GM12891 (cell line): ENCODE measurements around the gene SDK1.

Experiments used
- DNase-seq: peaks from one replicate; pipeline ENCODE4 v3.0.0; 2011; ENCODE audit warnings: low spot score; ENCODE audit not compliant: insufficient read length
- FAIRE-seq: peaks from 2 replicates; lab custom pipeline; 2011; peaks lifted over from hg19 to GRCh38; lab: Jason Lieb, UNC
- PAX5 ChIP-seq: IDR thresholded peaks from 2 replicates; pipeline ENCODE4 v1.6.1; 2011; ENCODE audit warnings: low read length, moderate library complexity, mild to moderate bottlenecking; ENCODE audit not compliant: insufficient read depth, severe bottlenecking
- POLR2A ChIP-seq: IDR thresholded peaks from 2 replicates; pipeline ENCODE4 v1.6.1; 2011; ENCODE audit warnings: low read depth, low read length, control low read depth
- POLR2AphosphoS5 ChIP-seq: IDR thresholded peaks from 2 replicates; pipeline ENCODE4 v1.6.1; 2011; ENCODE audit warnings: low read depth, low read length, control low read depth
- POU2F2 ChIP-seq: IDR thresholded peaks from 2 replicates; pipeline ENCODE4 v1.6.1; 2011; ENCODE audit warnings: low read depth, mild to moderate bottlenecking, control low read depth, low read length, moderate library complexity
- SPI1 ChIP-seq: IDR thresholded peaks from 2 replicates; pipeline ENCODE4 v1.6.1; 2011; ENCODE audit warnings: low read depth, low read length, control low read depth
- TAF1 ChIP-seq: IDR thresholded peaks from 2 replicates; pipeline ENCODE4 v1.6.1; 2011; ENCODE audit warnings: low read depth, low read length, control low read depth

The SDK1 gene

DNA sequence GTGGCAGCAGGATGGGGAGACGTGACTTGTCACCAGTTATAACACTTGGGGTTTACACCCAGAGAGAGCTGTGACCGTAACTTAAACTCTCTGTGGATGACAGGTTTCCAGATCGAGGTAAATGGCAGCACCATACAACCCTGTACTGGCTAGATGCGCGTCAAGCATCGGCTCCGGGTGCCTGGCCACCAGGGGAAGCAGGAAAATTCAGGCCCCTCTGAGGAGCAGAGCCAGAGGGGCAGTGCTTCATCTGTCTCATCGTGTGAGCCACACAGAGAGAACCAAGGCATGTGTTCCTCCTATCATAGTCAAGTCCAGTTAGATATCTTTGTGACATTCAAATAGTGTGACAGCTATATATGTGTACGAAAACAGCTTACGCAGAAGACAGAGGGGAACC is 728.9 kb downstream of the SDK1 start:
- FAIRE-seq = no peak
- DNase-seq = no peak
- TF ChIP-seq TAF1 (no peak), POU2F2 (no peak), SPI1 (no peak), POLR2AphosphoS5 (no peak), POLR2A (no peak), PAX5 (no peak)

DNA sequence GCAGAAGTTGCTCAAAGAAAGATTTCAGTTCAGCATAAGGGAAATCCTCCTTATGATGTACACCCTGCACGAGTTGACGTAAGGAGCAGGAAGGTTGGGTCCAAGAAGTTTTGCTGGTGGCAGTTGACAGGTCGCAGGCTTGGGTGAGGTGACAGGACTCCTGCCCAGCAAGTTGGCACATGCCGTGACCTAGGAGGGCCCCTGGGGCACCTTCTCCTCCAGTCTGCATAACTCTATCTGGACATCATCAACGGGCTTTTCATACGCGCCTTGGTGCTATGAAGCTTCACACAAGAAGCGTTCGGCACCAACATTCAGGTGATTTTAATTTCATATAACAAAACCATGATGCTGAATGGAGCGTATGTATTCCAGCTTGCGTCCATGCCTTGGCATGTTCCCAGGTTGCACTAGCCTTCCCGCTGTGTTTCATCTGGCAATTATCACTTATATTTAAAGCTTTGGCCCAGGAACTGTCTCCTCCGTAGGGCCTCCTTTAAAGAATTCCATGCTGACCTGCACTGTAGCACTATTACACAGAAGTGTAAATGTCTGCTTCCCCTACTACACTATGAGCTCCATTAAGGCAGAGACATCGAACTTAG is 729.4 kb downstream of the SDK1 start:
- TF ChIP-seq TAF1 (no peak), SPI1 (no peak), POLR2AphosphoS5 (no peak), PAX5 (no peak), POLR2A (no peak), POU2F2 (no peak)
- DNase-seq (no peak), FAIRE-seq (no peak)

DNA sequence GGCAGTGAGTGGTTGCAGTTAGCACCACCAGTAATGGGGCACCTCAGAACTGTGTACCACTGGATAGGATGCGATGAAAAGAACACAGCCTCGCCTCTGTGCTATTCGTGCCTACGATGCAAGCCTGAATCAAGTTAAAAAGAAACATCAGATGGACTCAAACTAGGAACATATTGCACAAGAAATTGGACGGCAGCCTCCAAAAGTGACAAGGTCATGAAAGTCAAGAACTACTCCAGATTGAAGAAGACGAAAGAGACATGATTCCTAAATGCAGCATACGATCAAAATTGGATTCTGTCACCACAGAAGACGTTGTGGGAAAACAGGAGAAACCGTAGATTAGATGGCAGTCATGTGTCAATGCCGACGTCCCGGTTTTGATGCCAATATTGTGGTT is 732.9 kb downstream of the SDK1 start:
- no peak for FAIRE-seq
- TF ChIP-seq TAF1 = no peak
- no peak for TF ChIP-seq POLR2AphosphoS5
- TF ChIP-seq PAX5 = no peak
- TF ChIP-seq POU2F2 = no peak
- TF ChIP-seq POLR2A = no peak
- TF ChIP-seq SPI1 = no peak

DNA sequence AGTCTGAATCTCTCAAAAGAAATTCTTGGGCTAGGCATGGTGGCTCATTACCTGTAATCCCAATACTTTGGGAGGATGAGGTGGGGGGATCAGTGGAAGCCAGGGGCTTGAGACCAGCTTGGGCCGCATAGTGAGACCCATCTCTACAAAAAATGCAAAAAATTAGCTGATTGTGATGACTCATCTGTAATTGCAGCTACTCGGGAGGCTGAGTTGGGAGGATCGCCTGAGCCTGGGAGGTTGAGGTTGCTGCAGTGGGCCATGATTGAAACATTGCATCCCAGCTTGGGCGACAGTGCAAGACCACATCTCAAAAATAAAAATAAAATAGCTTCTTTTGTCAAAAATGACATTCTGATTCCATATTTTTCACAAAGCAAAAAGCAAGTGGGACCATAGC is 736.3 kb downstream of the SDK1 start:
- DNase-seq = no peak
- no peak for TF ChIP-seq TAF1
- TF ChIP-seq PAX5 = no peak
- FAIRE-seq = no peak

More for the DNA sequence above, 732.9 kb downstream of the SDK1 start:
- no peak for DNase-seq

DNA sequence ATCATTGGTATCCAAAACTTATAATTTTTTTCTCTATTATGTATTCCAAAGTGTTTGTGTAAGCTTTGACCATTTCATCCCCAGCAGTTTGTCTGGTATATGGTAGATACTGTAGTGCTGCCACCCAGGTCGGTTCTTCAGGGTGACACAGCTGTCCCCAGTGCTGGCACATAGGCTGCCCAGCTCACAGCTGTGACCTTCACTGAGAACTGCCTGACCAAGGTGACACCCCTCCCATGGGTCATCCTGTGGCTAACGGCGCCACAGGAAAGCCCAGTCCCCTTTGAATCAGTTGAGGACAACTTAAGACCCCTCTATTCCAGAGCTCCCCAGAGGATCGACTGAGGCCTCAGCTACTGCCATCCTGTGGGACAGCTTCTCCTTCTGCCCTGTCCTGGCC is 736.8 kb downstream of the SDK1 start:
- FAIRE-seq = no peak
- DNase-seq = no peak
- TF ChIP-seq POLR2A = no peak

DNA sequence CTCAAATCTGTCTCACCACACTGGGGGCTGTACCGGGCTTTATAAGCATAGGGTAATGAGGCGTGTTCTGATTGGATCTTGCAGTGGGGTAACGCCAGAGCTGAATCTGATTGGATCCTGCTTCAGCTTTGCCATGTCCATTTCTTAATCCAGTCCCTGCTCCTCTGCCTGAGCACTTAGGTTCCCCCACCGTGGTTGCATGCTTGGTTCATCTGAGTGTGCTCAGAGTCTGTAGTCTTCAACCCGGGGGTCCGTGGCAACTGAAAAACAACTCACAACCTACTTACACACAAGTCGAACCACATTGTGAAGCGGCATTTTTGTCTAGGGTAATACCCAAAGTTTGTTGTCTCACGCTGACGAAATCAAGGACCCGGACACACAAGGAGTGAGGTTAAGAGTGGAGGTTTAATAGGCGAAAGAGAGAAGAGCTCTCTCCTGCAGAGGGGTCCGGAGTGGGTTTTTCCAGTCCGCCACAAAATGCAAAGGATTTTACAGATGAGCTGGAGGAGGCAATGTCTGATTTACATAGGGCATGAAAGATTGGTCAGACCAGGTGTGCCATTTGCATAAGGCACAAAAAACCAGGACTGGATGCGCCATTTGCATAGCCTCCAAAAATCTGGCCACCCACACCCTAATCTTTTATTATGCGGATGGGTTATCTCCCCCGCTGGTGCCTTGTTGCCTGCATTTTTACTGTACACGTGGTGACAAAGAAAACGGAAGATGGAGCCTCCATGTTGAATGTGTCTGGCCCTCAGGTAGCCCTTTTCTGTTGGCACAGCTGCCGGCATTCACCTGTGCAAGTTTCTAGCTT is 739.3 kb downstream of the SDK1 start:
- TF ChIP-seq POLR2AphosphoS5 = no peak
- no peak for TF ChIP-seq PAX5
- TF ChIP-seq POLR2A = no peak
- TF ChIP-seq POU2F2 = no peak
- TF ChIP-seq TAF1 = no peak
- TF ChIP-seq SPI1 = no peak
- FAIRE-seq (no peak), DNase-seq (no peak)

DNA sequence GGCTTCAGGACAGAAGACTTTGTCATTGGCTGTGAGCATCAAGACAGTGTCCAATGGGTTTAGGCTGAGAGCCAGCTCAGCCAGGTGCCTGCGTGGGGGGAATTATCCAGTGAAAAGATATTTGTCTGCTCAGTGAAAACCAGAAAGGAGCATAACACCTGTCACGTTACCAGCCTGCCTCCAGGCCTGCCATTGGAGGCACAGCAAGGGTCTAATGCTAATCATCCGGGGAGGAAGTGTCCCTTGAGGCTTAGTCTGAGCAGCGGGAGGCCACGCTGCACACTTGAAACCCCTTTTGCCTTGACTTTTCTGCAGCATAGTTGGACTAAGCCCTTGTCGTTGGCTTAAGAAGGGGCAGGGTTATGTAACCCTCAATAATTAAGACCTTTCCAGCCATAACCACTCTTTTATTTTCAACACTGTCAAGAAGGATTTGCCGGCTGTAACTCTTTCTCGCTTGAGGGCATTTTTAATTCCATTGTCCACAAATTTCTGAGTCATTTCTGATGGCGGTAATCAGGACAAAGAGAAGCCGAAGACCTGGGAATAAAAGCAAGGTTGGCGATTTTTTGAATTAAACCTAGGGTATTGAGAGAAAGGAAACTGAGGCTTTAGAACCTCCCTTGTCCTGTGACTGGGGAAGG is 741.5 kb downstream of the SDK1 start:
- TF ChIP-seq POLR2AphosphoS5 (no peak), TAF1 (no peak), SPI1 (no peak), POLR2A (no peak), PAX5 (no peak), POU2F2 (no peak)
- FAIRE-seq (no peak), DNase-seq (no peak)

DNA sequence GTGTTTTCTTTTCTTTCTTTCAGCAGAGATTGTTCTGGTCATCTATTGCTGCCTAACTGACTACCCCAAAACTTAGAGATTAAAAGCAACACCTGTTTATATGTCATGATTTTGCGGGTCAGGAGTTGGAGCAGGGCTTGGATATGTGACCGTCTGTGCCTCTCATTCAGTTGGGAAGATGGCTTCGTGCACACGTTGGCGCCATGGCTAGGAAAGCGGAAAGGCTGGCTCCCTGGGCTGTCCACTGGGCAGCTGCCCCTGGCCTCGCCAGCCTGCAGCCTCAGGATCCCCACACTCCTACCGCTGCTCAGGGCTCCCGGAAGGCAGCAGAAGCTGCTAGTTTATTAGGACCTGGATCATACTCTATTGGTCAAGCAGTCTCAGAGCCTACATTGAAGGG is 742.9 kb downstream of the SDK1 start:
- FAIRE-seq = no peak
- no peak for DNase-seq
- TF ChIP-seq PAX5 = no peak
- no peak for TF ChIP-seq POLR2AphosphoS5
- no peak for TF ChIP-seq POU2F2
- TF ChIP-seq SPI1 = no peak
- TF ChIP-seq TAF1 = no peak
- TF ChIP-seq POLR2A = no peak

DNA sequence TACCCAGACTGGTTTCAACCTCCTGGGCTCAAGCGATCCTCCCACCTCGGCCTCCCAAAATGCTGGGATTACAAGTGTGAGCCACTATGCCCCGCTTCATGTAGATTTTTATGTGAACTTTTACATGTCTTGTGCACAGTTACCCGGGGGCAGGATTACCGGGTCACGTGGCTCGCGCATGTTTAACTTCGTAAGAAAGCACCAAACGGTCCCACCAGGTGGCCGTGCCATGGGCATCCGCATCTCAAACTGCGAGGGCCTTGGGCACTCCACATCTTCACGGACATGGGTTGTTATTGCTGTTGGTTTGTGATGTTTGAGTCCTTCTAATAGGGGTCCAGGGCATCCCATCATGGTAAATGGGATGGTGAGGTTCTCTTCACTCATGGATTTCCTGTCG is 744.4 kb downstream of the SDK1 start:
- TF ChIP-seq SPI1 (no peak), POU2F2 (no peak), POLR2AphosphoS5 (no peak), POLR2A (no peak), PAX5 (no peak), TAF1 (no peak)
- FAIRE-seq (no peak), DNase-seq (no peak)

DNA sequence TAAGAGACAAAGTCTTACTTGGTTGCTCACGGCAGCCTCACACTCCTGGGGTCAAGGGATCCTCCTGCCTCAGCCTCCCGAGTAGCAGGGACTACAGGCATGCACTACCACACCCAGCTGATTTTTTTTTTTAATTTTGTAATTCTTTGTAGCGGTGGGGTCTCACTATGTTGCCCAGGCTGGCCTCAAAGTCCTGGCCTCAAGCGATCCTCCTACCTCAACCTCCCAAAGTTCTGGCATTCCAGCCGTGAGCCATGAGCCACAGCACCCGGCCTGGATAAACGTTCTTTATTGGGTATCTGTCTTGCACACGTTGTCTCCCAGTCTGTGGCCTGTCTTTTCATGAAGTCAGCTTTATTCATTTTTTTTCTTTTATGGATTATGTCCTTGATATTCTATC is 744.9 kb downstream of the SDK1 start:
- FAIRE-seq (no peak), DNase-seq (no peak)
- TF ChIP-seq POU2F2 (no peak), SPI1 (no peak), TAF1 (no peak), PAX5 (no peak), POLR2A (no peak), POLR2AphosphoS5 (no peak)

DNA sequence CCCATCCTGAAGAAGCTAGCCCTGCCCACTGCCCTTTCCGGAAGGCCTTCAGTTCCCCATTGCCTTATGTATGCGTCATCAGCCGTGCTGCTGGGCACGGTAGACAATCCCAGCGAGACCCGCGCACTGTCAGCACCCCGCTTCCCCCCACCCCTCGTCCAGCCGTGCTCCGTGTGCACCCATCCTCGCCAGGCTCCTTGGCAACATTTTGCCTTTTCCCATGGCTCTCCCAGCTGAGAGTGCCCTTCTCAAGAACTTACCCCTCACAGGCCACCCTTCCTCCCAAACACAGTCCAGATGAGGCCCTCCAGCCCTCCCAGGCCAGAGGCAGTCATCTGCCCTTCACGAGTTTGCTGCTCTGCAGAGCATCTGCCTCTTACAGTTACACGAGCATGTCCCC is 747.3 kb downstream of the SDK1 start:
- TF ChIP-seq SPI1 (no peak), POU2F2 (no peak), POLR2A (no peak), PAX5 (no peak), POLR2AphosphoS5 (no peak), TAF1 (no peak)
- FAIRE-seq (no peak), DNase-seq (no peak)
